ENCODE data around the gene FOXRED2. TPM values are rescaled to one million over a fixed set of nuclear protein-coding genes. Genes with fewer than 3 reads are reported as not detected.

FOXRED2 gene
- total RNA-seq, 1 experiment from 2014 or later = 220 TPM

- Histone ChIP-seq H3K9me3 (no peaks in the 10 kb centered on the region), H3K4me3 (ENCODE audit: low read depth, low read length) (no peak overlapping the region), H3K4me1 (no peaks in the 10 kb centered on the region), H3K27me3 (replicated peaks; ENCODE audit: control insufficient read depth, insufficient read depth, low read length) (no peaks in the 10 kb centered on the region), H3K36me3 (ENCODE audit: control insufficient read depth, insufficient read depth, low read length) (no peaks in the 10 kb centered on the region)
- ChIA-PET POLR2A (interaction anchor here (0.9 kb wide), 1 partner anchor 18 kb away, joined by 7 read pairs; the partner anchor contains the start of gene EIF3D), CTCF (interaction anchor here (0.6 to 1.3 kb wide), 2 partner anchors 228 to 309 kb away, joined by 3 to 7 read pairs; no protein-coding TSS in a partner anchor)
- Mint-ChIP-seq H3K36me3 (ENCODE audit: insufficient read depth, unreplicated experiment) (no peaks in the 10 kb centered on the region), H3K27me3 (ENCODE audit: insufficient read depth, unreplicated experiment) (peaks cover 10% of the 10 kb centered on the region), H3K4me1 (ENCODE audit: low read depth, unreplicated experiment) (peaks cover 10% of the 10 kb centered on the region), H3K4me3 (ENCODE audit: unreplicated experiment) (no peak overlapping the region), H3K9me3 (ENCODE audit: unreplicated experiment) (no peaks in the 10 kb centered on the region), H3K27ac (ENCODE audit: unreplicated experiment) (no peak overlapping the region)
- TF ChIP-seq CTCF (IDR thresholded peaks at IDR 0.05; ENCODE audit: insufficient read depth in 1 of 2, low read depth in 1 of 2, low read length in 1 of 2, severe bottlenecking in 1 of 2, unreplicated experiment in 1 of 2) = no peak
- DNase-seq = no peak
- no TSS peak for BruUV-seq (replicated peaks)
- intact Hi-C loops (cut with micrococcal nuclease; ENCODE audit: unreplicated experiment) = no loop called here
These were observed 40.1 kb upstream of the FOXRED2 start for GRCh38 chr22:36546932-36547331.

GRCh38 chr22:36546092-36546804, 39.4 kb upstream of the FOXRED2 start:
- Mint-ChIP-seq H3K36me3 (ENCODE audit: insufficient read depth, unreplicated experiment) (no peaks in the 10 kb centered on the region), H3K4me3 (ENCODE audit: unreplicated experiment) (peak overlapping the region; percentile 60), H3K4me1 (ENCODE audit: low read depth, unreplicated experiment) (peaks cover 10% of the 10 kb centered on the region), H3K9me3 (ENCODE audit: unreplicated experiment) (no peaks in the 10 kb centered on the region), H3K27ac (ENCODE audit: unreplicated experiment) (no peak overlapping the region), H3K27me3 (ENCODE audit: insufficient read depth, unreplicated experiment) (peaks cover 6% of the 10 kb centered on the region)
- TF ChIP-seq CTCF (IDR thresholded peaks at IDR 0.05; ENCODE audit: insufficient read depth in 1 of 2, low read depth in 1 of 2, low read length in 1 of 2, severe bottlenecking in 1 of 2, unreplicated experiment in 1 of 2) = peak; percentile 69 to 74
- no peaks in the 10 kb centered on the region for H3K27me3 ChIP-seq (replicated peaks; ENCODE audit: control insufficient read depth, insufficient read depth, low read length)
- DNase-seq = peak; percentile 68 to 72
- intact Hi-C loops (cut with micrococcal nuclease; ENCODE audit: unreplicated experiment) = no loop called here
- ChIA-PET POLR2A (interaction anchor here (0.9 kb wide), 1 partner anchor 17 kb away, joined by 7 read pairs; the partner anchor contains the start of gene EIF3D), CTCF (interaction anchor here (0.6 to 1.3 kb wide), 2 partner anchors 229 to 310 kb away, joined by 3 to 7 read pairs; no protein-coding TSS in a partner anchor)
- H3K4me1 ChIP-seq = peaks cover 2% of the 10 kb centered on the region
- no TSS peak for BruUV-seq (replicated peaks)
- H3K36me3 ChIP-seq (ENCODE audit: control insufficient read depth, insufficient read depth, low read length) = no peaks in the 10 kb centered on the region
- H3K4me3 ChIP-seq (ENCODE audit: low read depth, low read length) = no peak overlapping the region
- H3K9me3 ChIP-seq = no peaks in the 10 kb centered on the region

- ChIA-PET POLR2A (no interaction called here), CTCF (no interaction called here)
- H3K4me3 Mint-ChIP-seq (ENCODE audit: unreplicated experiment) = no peak overlapping the region
- peaks cover 10% of the 10 kb centered on the region for H3K4me1 Mint-ChIP-seq (ENCODE audit: low read depth, unreplicated experiment)
- no peak overlapping the region for H3K4me3 ChIP-seq (ENCODE audit: low read depth, low read length)
- no peaks in the 10 kb centered on the region for H3K9me3 ChIP-seq
- intact Hi-C loops (cut with micrococcal nuclease; ENCODE audit: unreplicated experiment) = no loop called here
- H3K36me3 ChIP-seq (ENCODE audit: control insufficient read depth, insufficient read depth, low read length) = no peaks in the 10 kb centered on the region
- peaks cover 8% of the 10 kb centered on the region for H3K4me1 ChIP-seq
- no peaks in the 10 kb centered on the region for H3K27me3 ChIP-seq (replicated peaks; ENCODE audit: control insufficient read depth, insufficient read depth, low read length)
- TF ChIP-seq CTCF (IDR thresholded peaks at IDR 0.05; ENCODE audit: insufficient read depth in 1 of 2, low read depth in 1 of 2, low read length in 1 of 2, severe bottlenecking in 1 of 2, unreplicated experiment in 1 of 2) = no peak
- no TSS peak for BruUV-seq (replicated peaks)
- no peak overlapping the region for H3K27ac Mint-ChIP-seq (ENCODE audit: unreplicated experiment)
- no peaks in the 10 kb centered on the region for H3K36me3 Mint-ChIP-seq (ENCODE audit: insufficient read depth, unreplicated experiment)
- H3K9me3 Mint-ChIP-seq (ENCODE audit: unreplicated experiment) = no peaks in the 10 kb centered on the region
- H3K27me3 Mint-ChIP-seq (ENCODE audit: insufficient read depth, unreplicated experiment) = peaks cover 3% of the 10 kb centered on the region
- DNase-seq = no peak
These were observed 37.3 kb upstream of the FOXRED2 start for GRCh38 chr22:36544107-36544620.

All from Caco-2 (cell line).